Left ventricle myocardium inferior (tissue), 1 donor: ENCODE results near the gene PLEKHM3. TPM values are rescaled to one million over a fixed set of nuclear protein-coding genes. Genes with fewer than 3 reads are reported as not detected.

Source experiments
- DNase-seq: peaks from one replicate; pipeline ENCODE4 v3.0.0-alpha.2; 2020
- H3K27ac ChIP-seq: fragments of 200-600 bp; replicated peaks from 2 replicates; pipeline ENCODE4 v1.8.0; 2021
- H3K27me3 ChIP-seq: fragments of 200-600 bp; 2 replicates; pipeline ENCODE4 v1.8.0; 2021; ENCODE audit warnings: low read depth
- H3K36me3 ChIP-seq: fragments of 200-600 bp; 2 replicates; pipeline ENCODE4 v1.8.0; 2021
- H3K4me1 ChIP-seq: fragments of 200-600 bp; 2 replicates; pipeline ENCODE4 v1.8.0; 2021
- H3K4me3 ChIP-seq: fragments of 200-600 bp; 2 replicates; pipeline ENCODE4 v1.8.0; 2021; ENCODE audit warnings: mild to moderate bottlenecking, moderate library complexity
- H3K9me3 ChIP-seq: fragments of 200-600 bp; replicated peaks from 2 replicates; pipeline ENCODE4 v1.8.0; 2021
- intact Hi-C: fragments of 100-400 bp; cut with micrococcal nuclease; formaldehyde crosslinking; loops from one replicate; pipeline ENCODE4 v1.11.0; 2022
- total RNA-seq: library from RNA; stranded (reverse); fragmentation: NEBNext Ultra II Directional; extraction: Animal tissue kit (Norgen Biotek cat#: 25700); gene quantifications from one replicate; pipeline ENCODE4 v1.2.1, GENCODE V29; 2021
- TF ChIP-seq, protein P1 (sequence below): fragments of 200-600 bp; IDR thresholded peaks from 2 replicates; pipeline ENCODE4 v1.8.0; 2021; ENCODE audit warnings: antibody characterized with exemption, mild to moderate bottlenecking, borderline replicate concordance
- donor health status: DM: no; HTN: yes; CAD: no; lungs with severe emphysema.

The PLEKHM3 gene
- total RNA-seq, 1 donor from 2014 or later = 12.9 TPM

DNA sequence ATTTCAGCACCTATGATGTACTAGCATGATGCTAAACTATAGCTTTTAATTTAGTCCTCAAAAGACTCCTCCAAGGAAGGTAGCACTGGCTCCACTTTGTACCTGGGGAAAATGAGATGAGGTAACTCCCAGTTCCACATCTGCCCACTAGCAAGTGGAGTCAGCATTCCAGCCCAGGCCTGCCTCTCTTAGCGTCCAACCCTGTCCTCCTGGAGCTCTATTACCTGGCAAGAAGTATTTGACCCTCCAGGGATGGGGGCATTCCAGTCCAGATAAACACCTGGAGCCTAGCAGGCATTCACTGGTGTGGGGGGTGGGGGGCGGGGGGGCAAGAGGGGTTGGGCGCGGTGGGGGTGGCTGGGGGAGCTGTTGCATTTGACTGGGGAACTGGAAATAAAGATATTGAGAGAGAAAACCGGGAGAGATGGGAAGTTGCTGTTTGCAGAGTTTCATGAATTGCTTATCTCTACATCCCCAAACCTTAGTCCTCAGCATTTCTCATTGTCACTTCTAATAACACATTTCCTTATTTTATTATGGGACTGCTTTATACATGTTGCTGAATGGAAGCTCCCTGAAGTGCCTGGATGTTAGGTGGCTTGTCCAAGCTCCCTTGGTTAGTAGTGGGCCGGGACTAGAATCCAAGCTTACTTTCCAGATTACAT is 233.6 kb downstream of the PLEKHM3 start:
- TF ChIP-seq, protein P1, sequence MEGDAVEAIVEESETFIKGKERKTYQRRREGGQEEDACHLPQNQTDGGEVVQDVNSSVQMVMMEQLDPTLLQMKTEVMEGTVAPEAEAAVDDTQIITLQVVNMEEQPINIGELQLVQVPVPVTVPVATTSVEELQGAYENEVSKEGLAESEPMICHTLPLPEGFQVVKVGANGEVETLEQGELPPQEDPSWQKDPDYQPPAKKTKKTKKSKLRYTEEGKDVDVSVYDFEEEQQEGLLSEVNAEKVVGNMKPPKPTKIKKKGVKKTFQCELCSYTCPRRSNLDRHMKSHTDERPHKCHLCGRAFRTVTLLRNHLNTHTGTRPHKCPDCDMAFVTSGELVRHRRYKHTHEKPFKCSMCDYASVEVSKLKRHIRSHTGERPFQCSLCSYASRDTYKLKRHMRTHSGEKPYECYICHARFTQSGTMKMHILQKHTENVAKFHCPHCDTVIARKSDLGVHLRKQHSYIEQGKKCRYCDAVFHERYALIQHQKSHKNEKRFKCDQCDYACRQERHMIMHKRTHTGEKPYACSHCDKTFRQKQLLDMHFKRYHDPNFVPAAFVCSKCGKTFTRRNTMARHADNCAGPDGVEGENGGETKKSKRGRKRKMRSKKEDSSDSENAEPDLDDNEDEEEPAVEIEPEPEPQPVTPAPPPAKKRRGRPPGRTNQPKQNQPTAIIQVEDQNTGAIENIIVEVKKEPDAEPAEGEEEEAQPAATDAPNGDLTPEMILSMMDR = no peak
- H3K36me3 ChIP-seq = no peaks in the 10 kb centered on the region
- H3K27ac ChIP-seq = no peak overlapping the region
- no peaks in the 10 kb centered on the region for H3K27me3 ChIP-seq
- no peak for DNase-seq
- H3K9me3 ChIP-seq = no peaks in the 10 kb centered on the region
- H3K4me1 ChIP-seq = peaks cover 11% of the 10 kb centered on the region
- intact Hi-C loops = no loop called here
- H3K4me3 ChIP-seq = no peak overlapping the region

DNA sequence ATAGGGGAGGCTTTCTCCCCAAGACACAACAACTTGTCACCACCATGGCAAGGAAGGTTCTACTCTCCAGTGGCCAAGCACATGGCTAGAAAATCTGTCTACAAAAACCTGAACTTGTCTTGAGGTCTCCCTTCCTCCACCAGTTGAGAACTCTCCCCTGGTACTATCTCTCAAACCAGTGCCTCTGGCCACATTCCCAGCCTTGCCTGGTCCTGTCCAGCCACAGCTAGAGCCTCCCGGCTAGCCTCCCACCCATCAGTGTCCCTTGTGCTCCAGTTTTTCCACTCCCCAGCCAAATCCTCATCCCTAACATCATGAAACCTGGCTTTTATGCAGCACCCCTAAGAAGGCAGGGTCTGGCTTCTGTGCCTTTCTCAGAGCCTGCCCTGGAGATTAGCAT is 234.4 kb downstream of the PLEKHM3 start:
- peaks cover 4% of the 10 kb centered on the region for H3K4me1 ChIP-seq
- no peak overlapping the region for H3K4me3 ChIP-seq
- H3K27me3 ChIP-seq = no peaks in the 10 kb centered on the region
- intact Hi-C loops = no loop called here
- H3K9me3 ChIP-seq = no peaks in the 10 kb centered on the region
- no peaks in the 10 kb centered on the region for H3K36me3 ChIP-seq
- H3K27ac ChIP-seq = no peak overlapping the region
- peak; percentile 19 for DNase-seq
- TF ChIP-seq, protein P1 = no peak

DNA sequence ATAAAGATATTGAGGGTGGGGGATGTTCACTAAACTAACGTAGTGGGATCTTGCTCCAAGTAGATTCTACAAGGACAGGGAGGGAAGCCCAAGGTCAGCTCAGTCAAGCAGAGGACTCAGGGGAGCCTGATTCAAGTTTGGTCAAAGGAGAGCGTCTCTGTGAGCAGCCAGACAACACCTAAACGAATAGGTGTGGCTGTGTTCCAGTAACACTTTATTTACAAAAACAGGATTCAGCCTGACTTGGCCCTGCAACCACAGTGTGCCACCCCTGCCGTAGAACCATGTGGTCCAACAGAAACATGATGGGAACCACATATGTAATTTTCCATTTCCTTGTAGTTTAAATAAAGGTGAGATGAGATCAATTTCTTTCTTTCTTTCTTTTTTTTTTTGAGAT is 237.5 kb downstream of the PLEKHM3 start:
- no peak overlapping the region for H3K4me3 ChIP-seq
- peaks cover 4% of the 10 kb centered on the region for H3K4me1 ChIP-seq
- DNase-seq = no peak
- H3K27ac ChIP-seq = no peak overlapping the region
- H3K27me3 ChIP-seq = no peaks in the 10 kb centered on the region
- no peaks in the 10 kb centered on the region for H3K9me3 ChIP-seq
- TF ChIP-seq, protein P1 = no peak
- intact Hi-C loops = no loop called here
- H3K36me3 ChIP-seq = no peaks in the 10 kb centered on the region

DNA sequence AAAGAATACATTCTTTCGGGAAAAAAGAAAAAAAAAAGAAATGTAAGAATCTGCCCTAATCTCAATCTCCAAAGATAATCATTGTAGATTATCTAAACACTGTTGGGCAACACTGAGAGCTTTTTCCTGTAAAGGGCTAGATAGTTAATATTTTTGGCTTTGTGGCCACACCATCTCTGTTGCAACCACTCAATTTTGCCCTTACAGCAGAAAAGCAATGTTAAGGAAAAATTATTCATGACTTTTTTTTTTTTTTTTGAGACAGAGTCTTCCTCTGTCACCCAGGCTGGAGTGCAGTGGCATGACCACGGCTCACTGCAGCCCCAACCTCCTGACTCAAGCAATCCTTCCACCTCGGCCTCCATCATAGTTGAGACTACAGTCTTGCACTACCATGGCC is 238.3 kb downstream of the PLEKHM3 start:
- H3K4me1 ChIP-seq = no peaks in the 10 kb centered on the region
- no peaks in the 10 kb centered on the region for H3K9me3 ChIP-seq
- H3K27me3 ChIP-seq = no peaks in the 10 kb centered on the region
- no peak overlapping the region for H3K27ac ChIP-seq
- TF ChIP-seq, protein P1 = no peak
- H3K4me3 ChIP-seq = no peak overlapping the region
- no peaks in the 10 kb centered on the region for H3K36me3 ChIP-seq
- DNase-seq = no peak
- intact Hi-C loops = no loop called here

DNA sequence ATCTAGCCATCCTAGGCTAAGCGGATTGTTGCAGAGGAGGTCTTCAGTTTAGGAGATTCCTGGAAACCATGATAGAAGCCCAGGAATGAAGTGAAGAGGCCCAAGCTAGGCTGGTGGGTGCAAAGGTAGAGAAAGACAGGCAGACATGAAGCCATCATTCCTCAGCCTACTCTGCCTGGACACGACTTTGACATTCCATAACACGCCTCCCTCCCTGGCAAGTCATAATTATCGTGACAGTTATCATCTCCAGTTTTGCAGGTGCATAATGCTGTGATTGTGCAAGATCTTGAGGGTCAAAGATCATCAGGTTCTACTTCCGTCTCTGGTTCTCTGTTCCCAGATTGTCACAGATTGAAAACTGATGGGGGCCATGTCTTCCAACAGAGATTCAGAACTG is 240.4 kb downstream of the PLEKHM3 start:
- Histone ChIP-seq H3K4me1 (no peaks in the 10 kb centered on the region), H3K36me3 (no peaks in the 10 kb centered on the region), H3K27ac (no peak overlapping the region), H3K4me3 (no peak overlapping the region), H3K9me3 (no peaks in the 10 kb centered on the region), H3K27me3 (no peaks in the 10 kb centered on the region)
- no peak for DNase-seq
- intact Hi-C loops = no loop called here
- TF ChIP-seq, protein P1 = no peak
